ENCODE data around the gene ADCY1.

Gene ADCY1

DNA sequence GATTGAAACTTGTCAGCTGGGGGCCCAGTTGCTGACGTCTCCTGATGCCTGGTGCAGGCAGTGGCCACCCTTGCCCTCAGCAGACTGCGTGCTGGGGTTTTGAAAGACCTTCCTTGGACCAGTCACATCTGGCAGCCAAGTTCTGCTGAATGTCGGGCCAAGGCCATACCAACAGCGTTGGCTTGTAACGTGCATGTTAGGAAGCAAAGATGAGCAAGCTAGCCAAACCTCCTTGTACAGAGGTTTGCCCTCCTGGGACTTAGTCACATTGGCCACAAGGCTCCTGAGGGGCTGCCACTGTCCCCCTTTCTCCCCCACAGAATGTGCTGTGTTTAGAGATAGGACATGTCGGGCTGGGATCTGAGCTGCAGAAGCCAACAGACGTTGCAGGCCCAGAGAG lies 49.0 kb downstream of the ADCY1 start:
- no peak for FAIRE-seq
- DNase-seq (ENCODE audit: insufficient read length, low spot score), result no peak

DNA sequence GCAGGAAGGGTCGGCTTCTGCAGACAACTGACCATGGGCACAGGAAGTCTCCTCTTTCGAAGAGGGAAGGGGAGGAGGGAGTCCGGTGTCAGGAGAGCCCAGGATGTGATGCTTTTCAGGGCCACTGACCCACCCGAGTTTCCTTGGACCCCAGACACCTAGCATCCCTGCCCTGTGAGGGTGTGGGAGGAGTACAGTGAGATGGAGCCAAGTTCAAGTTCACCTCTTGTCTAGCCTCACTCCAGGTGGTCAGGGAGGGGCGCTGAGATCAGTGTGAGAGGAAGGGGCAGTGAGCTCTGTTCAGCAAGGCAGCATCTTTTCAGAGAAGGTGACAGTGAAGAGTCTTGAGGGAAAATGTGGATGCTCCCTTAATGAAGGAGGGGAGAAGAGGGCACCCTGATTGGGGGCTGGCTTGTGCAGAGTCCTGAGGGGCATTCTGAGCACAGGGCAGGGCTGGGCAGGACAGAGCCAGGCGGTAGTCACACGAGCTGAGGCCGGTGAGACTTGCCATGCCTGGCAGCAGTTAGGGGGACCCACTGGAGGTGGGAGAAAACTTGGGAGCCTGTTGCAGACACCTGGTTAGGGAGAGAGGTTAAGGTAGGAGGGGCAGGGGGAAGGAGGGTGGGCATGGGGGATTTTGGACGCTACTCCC lies 49.7 kb downstream of the ADCY1 start:
- DNase-seq (ENCODE audit: insufficient read length, low spot score) (no peak), FAIRE-seq (no peak)

DNA sequence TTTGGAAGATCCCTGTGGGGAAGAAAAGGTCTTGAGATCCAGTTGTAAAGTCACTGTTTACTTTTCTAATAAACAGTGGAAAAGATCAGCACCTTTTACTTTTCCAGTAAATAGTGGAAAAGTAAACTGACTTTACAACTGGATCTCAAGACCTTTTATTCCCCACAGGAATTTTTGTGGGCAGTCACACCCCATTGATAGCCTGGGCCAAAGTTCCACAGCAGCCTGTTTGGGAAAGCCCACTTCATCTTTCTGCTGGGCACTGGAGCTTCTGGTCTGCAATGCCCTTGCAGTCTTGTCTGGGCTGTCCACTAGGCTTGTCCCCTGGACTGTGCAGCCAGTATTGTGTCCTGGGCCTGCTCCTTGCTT lies 50.2 kb downstream of the ADCY1 start:
- no peak for DNase-seq (ENCODE audit: insufficient read length, low spot score)
- no peak for FAIRE-seq

- DNase-seq (ENCODE audit: insufficient read length, low spot score) (no peak), FAIRE-seq (no peak)
Measured at GRCh38 chr7:45625067-45625466, 50.9 kb downstream of the ADCY1 start.

- DNase-seq (ENCODE audit: insufficient read length, low spot score) (no peak), FAIRE-seq (no peak)
Measured at GRCh38 chr7:45625714-45626440, 51.7 kb downstream of the ADCY1 start.

DNA sequence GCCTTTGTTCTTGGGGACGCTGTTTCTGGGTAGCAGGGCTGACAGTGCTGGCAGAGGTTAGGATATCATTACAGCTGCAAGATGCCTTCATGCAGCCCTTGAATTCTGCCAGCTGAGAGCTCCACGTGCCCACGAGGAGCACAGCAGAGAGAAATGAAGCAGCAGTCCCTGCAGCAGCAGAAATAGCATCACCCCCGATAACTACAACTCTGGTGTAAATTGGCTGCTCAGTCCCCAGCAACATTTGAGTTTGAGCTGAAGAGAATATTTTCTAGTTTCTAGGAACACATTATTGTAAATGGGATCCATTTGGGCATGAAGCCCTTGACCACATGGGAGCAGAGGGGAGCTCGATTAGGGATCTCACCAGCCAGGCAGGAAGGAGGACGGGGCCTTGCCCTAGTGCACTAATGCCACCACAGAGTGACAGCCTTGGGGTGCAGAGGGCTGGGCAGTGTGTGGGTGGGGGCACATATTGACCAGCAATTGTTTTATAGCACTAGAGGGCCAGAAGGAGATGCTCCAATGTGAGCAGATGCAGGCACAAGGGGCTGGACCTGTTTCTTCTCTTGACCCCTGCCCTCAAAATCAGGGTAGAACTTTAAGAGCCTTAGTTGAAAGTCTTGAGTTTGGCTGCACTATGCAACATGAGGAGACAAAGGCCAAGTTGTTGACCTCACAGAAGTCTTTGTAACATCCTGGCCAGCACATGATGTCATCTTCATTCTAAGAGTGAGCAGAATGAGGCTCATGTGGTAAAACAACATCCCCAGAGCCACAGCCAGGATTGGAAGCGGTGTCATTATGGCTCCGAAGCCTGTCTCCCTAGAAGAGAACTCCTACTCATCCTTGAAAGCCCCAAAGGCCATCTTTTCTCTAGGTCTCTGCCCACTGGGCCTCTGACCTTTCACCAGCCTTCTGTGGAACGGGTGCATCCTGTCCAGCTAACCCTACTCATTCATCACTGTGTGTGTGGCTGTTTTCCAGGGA lies 52.6 kb downstream of the ADCY1 start:
- DNase-seq (ENCODE audit: insufficient read length, low spot score) (no peak), FAIRE-seq (peak; percentile 16)

DNA sequence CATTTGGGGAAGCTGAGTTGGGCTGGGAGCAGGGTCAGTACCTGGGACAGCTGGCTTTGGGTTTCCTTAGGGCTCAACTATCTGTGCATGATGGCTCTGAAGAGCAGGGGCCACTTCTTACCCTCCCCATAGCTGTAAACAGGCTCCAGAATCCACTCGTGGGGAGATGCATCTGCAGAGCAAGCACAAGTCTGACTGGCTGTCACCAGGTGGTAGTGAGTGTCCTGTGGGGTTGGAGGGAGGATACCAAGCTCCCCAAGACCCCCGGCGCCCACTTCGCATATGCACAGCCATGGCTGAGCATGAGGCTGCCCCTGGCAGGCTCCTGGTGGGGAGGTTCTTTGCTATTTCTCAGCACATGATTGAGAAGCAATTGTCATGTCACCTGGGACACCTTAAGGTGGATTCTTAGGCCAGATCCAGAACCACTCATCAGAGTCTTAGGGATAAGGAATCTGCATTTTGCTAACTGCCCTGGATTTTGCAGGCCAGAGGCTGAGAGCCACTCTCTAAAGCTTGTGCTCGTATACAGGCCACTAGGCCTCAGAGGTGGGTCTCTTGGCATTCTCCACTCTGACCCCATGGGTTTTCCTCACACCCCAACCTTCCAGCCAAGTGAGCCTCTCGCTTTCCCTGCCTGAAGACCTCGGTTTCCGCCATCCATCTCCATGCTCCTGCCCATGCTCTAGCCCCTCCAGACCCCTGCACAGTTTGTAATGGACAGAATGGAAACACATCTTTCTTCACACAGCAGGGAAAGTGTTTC lies 53.7 kb downstream of the ADCY1 start:
- FAIRE-seq (no peak), DNase-seq (ENCODE audit: insufficient read length, low spot score) (no peak)

GRCh38 chr7:45631569-45631968 lies 57.4 kb downstream of the ADCY1 start:
- FAIRE-seq, result no peak
- no peak for DNase-seq (ENCODE audit: insufficient read length, low spot score)

GRCh38 chr7:45636733-45637132 lies 62.6 kb downstream of the ADCY1 start:
- FAIRE-seq, result no peak
- DNase-seq (ENCODE audit: insufficient read length, low spot score), result no peak

DNA sequence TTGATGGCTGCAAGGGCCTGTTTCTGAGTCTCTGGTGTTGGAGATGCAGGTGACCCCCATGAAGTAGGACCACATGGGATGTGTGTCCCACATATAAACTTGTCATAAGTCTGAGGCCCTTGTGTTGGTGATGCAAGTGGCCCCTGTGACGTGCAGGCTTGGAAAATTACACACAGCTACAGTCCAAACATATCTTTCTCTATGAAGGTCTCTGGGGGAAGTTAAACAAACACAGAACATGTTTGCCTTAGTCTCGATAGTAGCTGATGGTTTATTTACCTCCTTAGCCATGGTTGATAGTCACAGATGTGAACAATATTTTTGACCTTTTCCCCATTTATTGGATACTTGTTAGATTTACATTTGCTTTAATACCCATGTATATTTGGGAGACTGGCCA lies 64.7 kb downstream of the ADCY1 start:
- FAIRE-seq (no peak), DNase-seq (ENCODE audit: insufficient read length, low spot score) (no peak)

DNA sequence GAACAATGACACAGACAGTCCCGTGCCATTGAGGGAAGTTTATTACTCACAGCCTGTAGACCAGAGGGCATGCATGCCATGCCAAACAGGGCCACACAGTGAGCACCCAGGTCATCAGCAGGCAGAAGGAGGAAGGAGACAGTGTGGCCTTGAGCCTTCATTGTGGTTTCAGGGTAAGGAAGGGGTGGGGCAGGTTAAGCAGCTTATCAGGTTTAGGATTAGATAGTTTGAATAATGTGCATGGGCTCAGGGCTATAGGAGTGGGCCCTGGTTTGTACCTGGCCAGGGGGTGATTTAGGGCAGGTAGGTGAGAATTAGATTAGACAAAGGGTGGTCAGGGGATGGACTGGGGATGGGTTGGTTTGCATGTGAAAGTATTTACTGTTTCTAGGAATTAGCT lies 67.9 kb downstream of the ADCY1 start:
- DNase-seq (ENCODE audit: insufficient read length, low spot score) (no peak), FAIRE-seq (no peak)

GRCh38 chr7:45643630-45644029 lies 69.5 kb downstream of the ADCY1 start:
- no peak for FAIRE-seq

DNA sequence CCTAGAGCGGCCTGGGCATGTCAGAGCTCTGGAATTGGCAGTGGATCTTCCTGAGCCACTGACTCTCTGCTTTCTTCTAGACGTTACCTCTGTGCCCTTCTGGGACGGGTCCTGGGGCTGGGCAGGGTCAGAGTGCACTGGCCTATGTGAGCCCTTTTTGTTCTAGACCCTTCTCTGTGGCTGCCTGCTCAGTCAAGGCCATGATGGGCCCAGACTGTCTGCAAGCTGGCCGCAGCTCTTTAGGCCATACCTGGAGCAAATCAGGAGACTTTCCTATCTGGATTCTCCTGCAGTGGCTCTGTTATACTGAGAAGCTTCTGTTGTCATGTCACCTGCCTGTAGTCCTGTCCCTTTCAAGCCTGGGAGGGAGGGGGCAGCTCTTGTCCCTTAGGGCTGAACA lies 70.1 kb downstream of the ADCY1 start:
- DNase-seq (ENCODE audit: insufficient read length, low spot score) (no peak), FAIRE-seq (no peak)

More at GRCh38 chr7:45643630-45644029, 69.5 kb downstream of the ADCY1 start:
- DNase-seq (ENCODE audit: insufficient read length, low spot score), result no peak

DNA sequence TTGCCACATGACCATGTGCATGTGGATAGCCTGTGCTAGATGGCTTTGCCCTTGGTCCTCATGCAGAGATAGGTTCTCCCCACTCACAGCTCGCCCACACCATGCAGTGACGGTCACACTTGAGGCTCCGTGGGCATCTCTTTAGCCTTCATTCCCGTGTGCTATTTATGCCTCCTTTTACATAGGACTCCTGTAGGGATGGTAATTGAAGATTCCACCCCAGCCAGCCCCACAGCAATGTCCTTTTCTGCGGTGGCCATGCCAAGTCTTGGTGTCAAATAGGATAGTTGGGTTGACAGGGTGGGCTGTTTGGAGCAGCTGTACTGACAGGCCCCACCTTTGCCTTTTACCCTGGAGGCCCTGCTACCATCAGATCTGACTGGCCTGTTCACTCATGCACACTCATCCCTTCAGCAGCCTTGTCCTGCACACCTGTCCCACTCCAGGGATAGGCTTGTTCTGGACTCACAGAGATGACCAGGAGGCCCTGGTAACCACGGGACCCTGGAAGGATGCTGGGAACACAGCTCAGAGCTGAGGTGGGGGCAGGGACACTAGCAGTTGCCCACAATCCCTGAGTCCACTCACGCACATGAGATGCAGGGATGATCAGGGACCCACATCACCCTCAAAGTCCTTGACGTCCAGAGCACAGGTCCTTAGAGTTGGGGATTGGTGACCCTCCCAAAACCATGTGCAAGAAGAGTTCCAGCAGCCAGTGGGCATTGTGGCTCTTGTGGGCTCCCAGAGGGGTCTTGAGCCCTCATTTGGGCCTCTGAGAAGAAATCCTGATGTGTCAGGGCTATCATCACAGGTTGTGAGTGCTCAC lies 71.2 kb downstream of the ADCY1 start:
- FAIRE-seq (no peak), DNase-seq (ENCODE audit: insufficient read length, low spot score) (no peak)

DNA sequence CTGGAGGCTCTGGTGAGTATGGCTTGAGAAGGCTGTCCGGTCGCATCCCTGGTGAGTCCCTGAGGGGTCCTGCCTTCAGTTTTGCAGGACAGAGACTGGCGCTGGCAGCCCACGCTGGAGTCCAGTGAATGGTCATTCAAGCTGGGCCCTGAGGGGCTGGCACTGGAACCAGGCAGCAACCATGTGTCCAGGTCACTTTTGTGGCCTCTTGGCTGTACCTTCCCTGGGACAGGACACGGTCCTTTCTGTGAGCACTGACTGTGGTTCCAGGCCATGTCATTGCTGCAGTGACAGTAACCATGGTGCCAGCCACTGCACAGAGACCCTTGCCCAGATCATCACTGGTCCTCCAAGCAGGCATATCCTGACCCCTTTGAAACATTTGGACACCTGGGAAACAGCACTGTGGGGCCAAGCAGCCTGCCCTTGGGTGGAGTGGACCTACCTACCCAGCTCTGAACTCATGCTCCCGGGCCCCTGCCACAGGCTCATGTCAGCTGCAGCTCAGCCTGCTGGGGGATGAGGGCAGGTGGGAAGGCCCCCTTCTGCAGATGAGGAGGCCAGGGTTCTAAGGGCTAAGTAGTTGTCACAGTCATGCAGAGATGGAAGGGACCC lies 72.1 kb downstream of the ADCY1 start:
- FAIRE-seq, result no peak
- no peak for DNase-seq (ENCODE audit: insufficient read length, low spot score)

DNA sequence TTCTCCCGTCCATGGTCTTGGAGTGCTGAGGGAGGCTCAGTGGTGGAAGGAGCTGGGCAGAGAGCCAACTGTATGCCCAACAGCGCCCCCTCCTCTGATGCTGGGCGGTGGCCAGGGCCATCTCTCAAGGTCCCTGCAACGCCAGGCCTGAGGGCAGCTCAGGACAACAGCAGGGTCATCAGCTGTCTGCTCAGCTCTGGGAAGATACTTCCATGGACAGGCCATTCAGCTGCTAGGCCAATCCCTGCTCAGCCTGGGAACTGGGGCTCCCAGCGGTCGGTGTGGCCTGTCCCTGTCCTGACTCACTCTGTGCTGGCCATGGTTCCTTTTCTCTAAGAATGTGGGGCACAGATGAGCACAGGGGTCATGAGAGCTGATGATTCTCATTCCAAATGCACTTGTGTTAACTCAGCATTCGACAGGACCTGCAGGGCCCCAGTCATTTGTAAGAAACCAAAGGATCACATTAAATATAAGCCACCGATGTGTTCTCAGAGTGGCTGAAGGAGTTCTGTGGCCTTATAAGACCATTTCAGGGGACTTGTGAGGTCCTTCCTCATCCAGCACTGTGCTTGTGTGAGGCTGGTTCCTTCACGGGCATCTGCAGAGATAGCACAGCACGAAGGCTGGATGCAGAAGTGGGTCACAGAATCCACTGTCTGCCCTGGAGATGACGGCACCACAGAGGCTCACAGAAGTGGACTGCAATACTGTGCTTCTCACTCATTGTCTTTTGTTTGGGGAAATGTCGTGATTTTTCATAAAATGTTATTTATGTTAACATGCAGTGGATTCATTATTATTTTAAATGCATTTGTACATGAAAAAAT lies 73.0 kb downstream of the ADCY1 start:
- DNase-seq (ENCODE audit: insufficient read length, low spot score), result no peak
- no peak for FAIRE-seq

- no peak for FAIRE-seq
- no peak for DNase-seq (ENCODE audit: insufficient read length, low spot score)
Measured at GRCh38 chr7:45647967-45648670, 74.0 kb downstream of the ADCY1 start.

- DNase-seq (ENCODE audit: insufficient read length, low spot score) (no peak), FAIRE-seq (no peak)
Measured at GRCh38 chr7:45648671-45648995, 74.5 kb downstream of the ADCY1 start.

All from HTR-8/SVneo (cell line).